ENCODE results near the gene SRP19.
"Not testable (repeated sequence)": the region's sequence is repeated elsewhere in the genome, so short reads cannot be mapped to it uniquely, and the experiment has no call there.

The SRP19 gene

DNA sequence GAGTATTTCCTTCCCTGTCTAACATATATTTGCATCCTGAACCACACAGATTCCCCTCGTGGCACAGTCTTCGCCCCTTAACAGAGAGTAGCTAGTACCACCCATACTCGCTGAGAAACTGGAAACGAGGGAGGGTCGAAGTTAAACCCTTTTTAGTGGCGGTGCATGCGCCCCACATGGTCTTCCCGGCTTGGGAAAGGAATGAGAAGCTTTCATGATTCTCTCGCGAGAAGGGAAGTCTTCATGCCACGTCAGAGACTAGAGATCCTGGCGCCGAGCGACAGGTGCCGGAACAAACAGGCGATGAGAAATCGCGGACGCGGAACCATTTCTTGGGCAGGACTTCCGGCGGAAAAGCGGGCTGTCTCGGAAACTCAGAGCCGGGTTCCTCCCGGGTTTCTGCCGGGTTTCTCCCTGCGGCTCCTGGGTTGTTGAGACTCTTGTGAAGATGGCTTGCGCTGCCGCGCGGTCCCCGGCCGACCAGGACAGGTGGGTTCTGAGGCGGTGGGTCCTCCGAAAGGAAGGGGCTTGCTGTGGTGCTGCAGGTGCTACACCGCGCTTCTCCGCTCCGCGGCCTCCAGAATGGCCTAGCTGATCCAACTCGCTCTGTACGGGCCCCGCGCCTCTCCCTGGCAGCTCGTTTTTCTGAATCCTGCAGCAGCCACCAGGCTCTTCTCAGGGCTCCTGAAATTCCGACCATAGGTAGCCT is at the start of gene SRP19:
Gene SRP19, plus strand, starts transcription at position 359 of the 709 bp plus-strand sequence. Its CDS starts 90 bp downstream, at position 449.
- DNase-seq (ENCODE audit: low spot score), result peak; percentile 82

GRCh38 chr5:112812549-112812948 is 48.5 kb upstream of the SRP19 start:
- DNase-seq (ENCODE audit: low spot score), result no peak

DNA sequence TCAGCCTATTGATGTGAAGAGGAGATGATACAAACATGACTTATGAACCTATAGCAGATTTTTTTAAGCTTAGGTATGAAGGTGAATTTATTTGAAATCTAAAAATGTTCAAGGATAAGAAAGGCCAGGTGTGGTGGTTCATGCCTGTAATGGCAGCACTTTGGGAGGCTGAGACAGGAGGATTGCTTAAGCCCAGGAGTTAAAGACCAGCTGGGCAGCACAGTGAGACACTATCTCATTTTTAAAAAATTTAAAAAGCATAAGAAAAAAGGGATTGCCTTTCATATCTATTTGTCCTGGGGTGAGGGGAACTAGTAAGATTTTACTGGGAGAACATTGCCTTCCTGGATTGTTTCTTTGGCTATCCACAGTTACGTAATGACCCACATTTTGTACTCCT is 40.8 kb upstream of the SRP19 start:
- DNase-seq (ENCODE audit: low spot score), result no peak

GRCh38 chr5:112822456-112822855 is 38.6 kb upstream of the SRP19 start:
- DNase-seq (ENCODE audit: low spot score), result no peak

GRCh38 chr5:112823181-112823580 is 37.9 kb upstream of the SRP19 start:
- no peak for DNase-seq (ENCODE audit: low spot score)

GRCh38 chr5:112823656-112824055 is 37.4 kb upstream of the SRP19 start:
- DNase-seq (ENCODE audit: low spot score), result no peak

GRCh38 chr5:112824197-112824596 is 36.9 kb upstream of the SRP19 start:
- no peak for DNase-seq (ENCODE audit: low spot score)

- no peak for DNase-seq (ENCODE audit: low spot score)
These were observed 30.7 kb upstream of the SRP19 start for GRCh38 chr5:112830378-112830777.

GRCh38 chr5:112833971-112834370 is 27.1 kb upstream of the SRP19 start:
- DNase-seq (ENCODE audit: low spot score), result no peak

- DNase-seq (ENCODE audit: low spot score), result no peak
These were observed 16.6 kb upstream of the SRP19 start for GRCh38 chr5:112844489-112844888.

- no peak for DNase-seq (ENCODE audit: low spot score)
These were observed 14.5 kb upstream of the SRP19 start for GRCh38 chr5:112846556-112846955.

GRCh38 chr5:112847306-112847705 is 13.8 kb upstream of the SRP19 start:
- no peak for DNase-seq (ENCODE audit: low spot score)

GRCh38 chr5:112848116-112848811 is 12.8 kb upstream of the SRP19 start:
- peak; percentile 19 for DNase-seq (ENCODE audit: low spot score)

- no peak for DNase-seq (ENCODE audit: low spot score)
These were observed 11.2 kb upstream of the SRP19 start for GRCh38 chr5:112849912-112850311.

- no peak for DNase-seq (ENCODE audit: low spot score)
These were observed 6.4 kb upstream of the SRP19 start for GRCh38 chr5:112854651-112855050.

DNA sequence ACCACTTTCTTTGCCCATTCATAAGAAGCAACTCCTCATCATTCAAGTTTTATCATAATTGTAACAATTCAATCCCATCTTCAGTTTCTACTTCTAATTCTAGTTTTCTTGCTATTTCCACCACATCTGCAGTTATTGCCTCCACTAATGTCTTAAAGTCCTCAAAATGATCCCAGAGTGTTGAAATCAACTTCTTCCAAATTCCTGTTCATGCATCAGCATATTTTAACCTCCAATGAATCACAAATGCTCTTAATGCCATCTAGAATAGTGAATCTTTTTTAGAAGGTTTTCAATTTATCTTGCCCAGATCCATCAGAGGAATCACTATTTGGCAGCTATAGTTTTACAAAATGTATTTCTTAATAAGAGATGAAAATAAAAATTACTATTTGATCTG is 3.2 kb upstream of the SRP19 start:
- no peak for DNase-seq (ENCODE audit: low spot score)

- DNase-seq (ENCODE audit: low spot score), result not testable (repeated sequence)
These were observed 537 bp upstream of the SRP19 start for GRCh38 chr5:112860571-112860928.

- no peak for DNase-seq (ENCODE audit: low spot score)
These were observed 525 bp downstream of the SRP19 start for GRCh38 chr5:112861638-112861985.

- DNase-seq (ENCODE audit: low spot score), result no peak
These were observed 998 bp downstream of the SRP19 start for GRCh38 chr5:112862085-112862484.

DNA sequence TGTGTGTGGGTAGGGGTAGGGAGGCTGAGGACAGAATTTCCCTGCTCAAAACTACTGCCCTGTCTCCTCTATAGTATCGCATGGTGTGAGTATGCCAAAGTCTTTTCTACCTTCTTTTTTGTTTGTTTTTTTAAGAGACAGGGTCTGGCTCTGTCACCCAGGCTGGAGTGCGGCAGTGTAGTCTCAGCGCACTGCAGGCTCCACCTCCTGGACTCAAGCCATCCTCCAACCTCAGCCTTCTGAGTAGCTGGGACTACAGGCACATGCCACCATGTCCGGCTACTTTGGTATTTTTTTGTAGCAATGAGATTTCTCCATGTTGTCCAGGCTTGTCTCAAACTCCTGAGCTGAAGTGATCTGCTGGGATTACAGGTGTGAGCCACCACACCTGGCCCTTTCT is 2.5 kb downstream of the SRP19 start:
- no peak for DNase-seq (ENCODE audit: low spot score)

- no peak for DNase-seq (ENCODE audit: low spot score)
These were observed 4.0 kb downstream of the SRP19 start for GRCh38 chr5:112865128-112865527.

DNA sequence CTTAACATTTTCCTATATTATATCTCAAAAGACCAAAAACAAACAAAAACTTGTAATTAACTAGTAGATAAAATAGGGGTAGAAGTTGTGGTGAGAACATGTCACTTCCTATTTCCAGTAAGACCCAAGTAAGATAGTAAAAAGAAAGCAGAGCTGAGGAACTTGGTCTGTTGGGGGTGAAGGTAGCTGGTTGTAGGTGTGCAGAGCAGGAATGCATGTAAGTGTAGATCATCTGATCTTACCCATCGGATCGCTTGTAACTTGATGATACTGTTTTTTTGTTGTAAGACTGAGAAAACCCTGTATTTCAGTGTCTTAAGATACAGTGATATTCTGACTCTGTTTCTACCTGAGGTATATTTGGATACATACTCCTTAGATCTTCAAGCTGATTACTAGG is 5.7 kb downstream of the SRP19 start:
- DNase-seq (ENCODE audit: low spot score), result no peak

DNA sequence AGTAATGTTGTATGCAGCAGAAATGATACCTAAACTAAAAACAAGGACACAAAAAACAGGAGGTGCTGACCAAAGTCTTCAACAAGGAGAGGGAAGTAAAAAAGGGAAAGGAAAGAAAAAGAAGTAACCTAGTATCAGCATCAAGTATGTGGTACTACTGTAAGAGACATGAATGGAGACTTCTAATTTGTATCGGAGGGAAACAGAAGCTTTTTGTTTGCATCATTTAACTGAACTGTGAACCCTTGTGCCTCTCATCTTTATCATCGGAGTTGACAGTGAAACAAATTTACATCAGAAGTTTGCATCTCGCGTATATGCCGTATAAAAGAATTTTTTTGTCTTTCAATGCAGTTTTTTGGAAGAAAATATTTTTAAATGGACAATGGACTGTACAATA is 6.3 kb downstream of the SRP19 start:
- no peak for DNase-seq (ENCODE audit: low spot score)

DNA sequence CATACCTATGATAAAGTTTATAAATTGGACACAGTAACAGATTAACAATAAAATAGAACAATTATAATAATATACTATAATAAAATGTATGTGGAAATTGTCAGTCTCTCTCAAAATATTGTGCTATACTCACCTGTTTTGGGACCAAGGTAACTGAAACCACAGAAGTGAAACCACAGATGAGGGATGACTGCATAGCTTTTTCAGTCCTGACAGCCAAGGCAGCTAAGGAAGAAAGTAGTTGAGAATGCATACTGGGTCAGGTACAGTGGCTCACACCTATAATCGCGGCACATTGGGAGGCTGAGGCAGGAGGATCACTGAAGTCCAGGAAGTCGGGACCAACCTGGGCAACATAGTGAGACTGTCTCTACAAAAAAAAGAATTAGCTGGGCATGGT is 8.9 kb downstream of the SRP19 start:
- DNase-seq (ENCODE audit: low spot score), result no peak

All from HuH-7 (cell line).